OCI-LY7 (cell line): ENCODE results near the gene BTNL2. TPM values are rescaled to one million over a fixed set of nuclear protein-coding genes. Genes with fewer than 3 reads are reported as not detected.

Source experiments
- BruUV-seq: library from RNA; stranded (reverse); fragments of 400-500 nt; replicated peaks from 2 replicates; lab custom pipeline; 2021; lab: Mats Ljungman, UMichigan
- CTCF ChIA-PET: fragments of 300-600 bp; sonication (Branson Sonifier 250); formaldehyde crosslinking; loops from one replicate; lab custom pipeline; 2022; ENCODE audit warnings: antibody characterized with exemption; ENCODE audit not compliant: unreplicated experiment; lab: Charles Lee
- POLR2A ChIA-PET: fragments of 300-600 bp; sonication (Branson Sonifier 250); formaldehyde crosslinking; loops from one replicate; lab custom pipeline; 2022; ENCODE audit warnings: antibody characterized with exemption; lab: Charles Lee
- DNase-seq: peaks from one replicate; pipeline ENCODE4 v3.0.0-alpha.2; 2015; ENCODE audit warnings: low spot score
- H2AFZ ChIP-seq: fragments of 200-600 bp; sonication (generic), shearing (Covaris generic); 2 replicates; pipeline ENCODE4 v1.6.1; 2014; ENCODE audit warnings: mild to moderate bottlenecking, antibody characterized with exemption, low read length, moderate library complexity
- H3K27ac ChIP-seq: fragments of 200-600 bp; sonication (generic); 2 replicates; pipeline ENCODE4 v1.5.1; 2014; ENCODE audit warnings: mixed run types, low read depth, mild to moderate bottlenecking, moderate library complexity, low read length, inconsistent platforms; ENCODE audit not compliant: poor library complexity, severe bottlenecking
- H3K36me3 ChIP-seq: fragments of 200-600 bp; sonication (generic); 2 replicates; pipeline ENCODE4 v1.6.1; 2014; ENCODE audit warnings: mild to moderate bottlenecking, antibody characterized with exemption, low read length, moderate library complexity, mixed read lengths; ENCODE audit not compliant: insufficient read depth
- H3K4me1 ChIP-seq: fragments of 200-600 bp; sonication (generic); 2 replicates; pipeline ENCODE4 v1.5.1; 2014; ENCODE audit warnings: mild to moderate bottlenecking, low read length; ENCODE audit not compliant: insufficient read depth, poor library complexity, severe bottlenecking
- H3K4me2 ChIP-seq: fragments of 200-600 bp; sonication (generic); 2 replicates; pipeline ENCODE4 v1.6.1; 2014; ENCODE audit warnings: mild to moderate bottlenecking, low read length
- H3K4me3 ChIP-seq: fragments of 200-600 bp; sonication (generic); 2 replicates; pipeline ENCODE4 v1.5.1; 2014; ENCODE audit warnings: mild to moderate bottlenecking, low read depth, low read length; ENCODE audit not compliant: poor library complexity, severe bottlenecking
- H3K79me2 ChIP-seq: fragments of 200-600 bp; sonication (generic); 2 replicates; pipeline ENCODE4 v1.6.1; 2016; ENCODE audit warnings: low read depth, mild to moderate bottlenecking, low read length, moderate library complexity, mixed read lengths; ENCODE audit not compliant: insufficient read depth
- H3K9me2 ChIP-seq: fragments of 200-600 bp; sonication (generic); 2 replicates; pipeline ENCODE4 v1.6.1; 2016; ENCODE audit warnings: mild to moderate bottlenecking, low read length, mixed read lengths; ENCODE audit not compliant: insufficient read depth
- H3K9me3 ChIP-seq: fragments of 200-600 bp; sonication (generic); 2 replicates; pipeline ENCODE4 v1.6.1; 2014; ENCODE audit warnings: mild to moderate bottlenecking, mixed run types, low read length, mixed read lengths
- H4K20me1 ChIP-seq: fragments of 200-600 bp; sonication (generic); 2 replicates; pipeline ENCODE4 v1.6.1; 2014; ENCODE audit warnings: mild to moderate bottlenecking, antibody characterized with exemption, low read length, moderate library complexity, mixed read lengths; ENCODE audit not compliant: insufficient read depth
- EZH2phosphoT487 ChIP-seq: fragments of 200-600 bp; sonication (generic); IDR thresholded peaks from 2 replicates; pipeline ENCODE4 v1.6.1; 2018; ENCODE audit warnings: low read depth, borderline replicate concordance, mild to moderate bottlenecking, mixed run types, antibody characterized with exemption, low read length, moderate library complexity, mixed read lengths
- intact Hi-C: fragments of 100-400 bp; cut with micrococcal nuclease; formaldehyde crosslinking; loops from one replicate; pipeline ENCODE4 v1.10.0; 2022; ENCODE audit not compliant: unreplicated experiment
- total RNA-seq, 2 experiments: library from RNA; depleted of rRNA in 1 of 2; stranded (reverse); fragments of >200 nt in 1 of 2; shearing (Covaris generic) in 1 of 2; gene quantifications; 2 replicates each; pipeline ENCODE4 v1.2.3, GENCODE V29; 2014 to 2022
- TF ChIP-seq, protein P1 (sequence below): fragments of 200-600 bp; sonication (generic); conservative IDR thresholded peaks from 2 replicates; pipeline ENCODE4 v1.5.1; 2014; ENCODE audit warnings: mild to moderate bottlenecking, antibody characterized with exemption, low read length, moderate library complexity, mixed read lengths

Gene BTNL2
- total RNA-seq, 2 experiments from 2014 or later = 3.1 to 4.9 TPM

DNA sequence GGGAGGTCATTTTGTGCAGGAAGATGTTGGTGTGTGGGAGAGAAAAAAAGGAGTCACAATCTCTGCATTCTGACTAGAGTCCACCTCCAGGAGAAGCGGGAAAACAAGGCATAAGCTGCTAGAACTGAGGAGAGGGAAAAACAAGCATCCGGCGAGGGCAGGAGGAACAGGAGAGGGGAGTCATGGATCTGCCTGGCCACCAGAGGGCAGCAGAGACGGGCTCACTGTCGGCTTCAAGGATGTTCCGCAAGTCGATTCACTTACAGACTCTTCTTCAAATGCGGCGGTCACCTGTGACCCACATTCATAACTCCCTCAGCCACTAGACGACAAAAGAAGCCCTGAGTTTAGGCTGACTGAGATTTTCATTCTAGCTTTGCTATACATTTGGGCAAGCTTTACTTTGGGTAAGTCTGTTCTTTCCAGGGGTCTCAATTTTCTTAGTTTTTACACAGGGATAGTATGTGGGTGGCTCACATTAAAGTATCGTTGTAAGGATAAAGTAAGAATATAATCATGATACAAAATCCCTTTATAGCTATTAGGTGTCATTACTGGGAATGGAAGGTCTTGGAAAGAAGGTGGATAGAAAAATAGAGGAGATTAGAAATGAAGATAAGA, 6.6 kb upstream of the BTNL2 start:
- ChIA-PET CTCF (interaction anchor here (1.1 to 1.6 kb wide), 2 partner anchors 168 to 372 kb away, joined by 4 to 8 read pairs; no protein-coding TSS in a partner anchor), POLR2A (interaction anchor here (0.8 to 1.4 kb wide), 4 partner anchors 10 to 454 kb away, joined by 3 to 5 read pairs (median 4); no protein-coding TSS in a partner anchor)
- H3K9me2 ChIP-seq = no peaks in the 10 kb centered on the region
- H2AFZ ChIP-seq = peak overlapping the region; percentile 79; the same call in 1 of the 2 replicates
- H3K79me2 ChIP-seq = no peaks in the 10 kb centered on the region
- peak; percentile 82 for DNase-seq
- H3K4me2 ChIP-seq = peak overlapping the region; percentile 43
- H3K4me1 ChIP-seq = peaks cover 9% of the 10 kb centered on the region
- H3K9me3 ChIP-seq = no peaks in the 10 kb centered on the region
- no peak overlapping the region for H3K27ac ChIP-seq
- no peaks in the 10 kb centered on the region for H3K36me3 ChIP-seq
- no TSS peak for BruUV-seq
- TF ChIP-seq, protein P1, sequence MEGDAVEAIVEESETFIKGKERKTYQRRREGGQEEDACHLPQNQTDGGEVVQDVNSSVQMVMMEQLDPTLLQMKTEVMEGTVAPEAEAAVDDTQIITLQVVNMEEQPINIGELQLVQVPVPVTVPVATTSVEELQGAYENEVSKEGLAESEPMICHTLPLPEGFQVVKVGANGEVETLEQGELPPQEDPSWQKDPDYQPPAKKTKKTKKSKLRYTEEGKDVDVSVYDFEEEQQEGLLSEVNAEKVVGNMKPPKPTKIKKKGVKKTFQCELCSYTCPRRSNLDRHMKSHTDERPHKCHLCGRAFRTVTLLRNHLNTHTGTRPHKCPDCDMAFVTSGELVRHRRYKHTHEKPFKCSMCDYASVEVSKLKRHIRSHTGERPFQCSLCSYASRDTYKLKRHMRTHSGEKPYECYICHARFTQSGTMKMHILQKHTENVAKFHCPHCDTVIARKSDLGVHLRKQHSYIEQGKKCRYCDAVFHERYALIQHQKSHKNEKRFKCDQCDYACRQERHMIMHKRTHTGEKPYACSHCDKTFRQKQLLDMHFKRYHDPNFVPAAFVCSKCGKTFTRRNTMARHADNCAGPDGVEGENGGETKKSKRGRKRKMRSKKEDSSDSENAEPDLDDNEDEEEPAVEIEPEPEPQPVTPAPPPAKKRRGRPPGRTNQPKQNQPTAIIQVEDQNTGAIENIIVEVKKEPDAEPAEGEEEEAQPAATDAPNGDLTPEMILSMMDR = peak; percentile 96
- no peak for TF ChIP-seq EZH2phosphoT487
- intact Hi-C loops = loop anchor here (1.0 to 2.0 kb wide), 3 partner anchors 168 to 383 kb away; no protein-coding TSS in a partner anchor
- no peaks in the 10 kb centered on the region for H4K20me1 ChIP-seq
- no peak overlapping the region for H3K4me3 ChIP-seq

DNA sequence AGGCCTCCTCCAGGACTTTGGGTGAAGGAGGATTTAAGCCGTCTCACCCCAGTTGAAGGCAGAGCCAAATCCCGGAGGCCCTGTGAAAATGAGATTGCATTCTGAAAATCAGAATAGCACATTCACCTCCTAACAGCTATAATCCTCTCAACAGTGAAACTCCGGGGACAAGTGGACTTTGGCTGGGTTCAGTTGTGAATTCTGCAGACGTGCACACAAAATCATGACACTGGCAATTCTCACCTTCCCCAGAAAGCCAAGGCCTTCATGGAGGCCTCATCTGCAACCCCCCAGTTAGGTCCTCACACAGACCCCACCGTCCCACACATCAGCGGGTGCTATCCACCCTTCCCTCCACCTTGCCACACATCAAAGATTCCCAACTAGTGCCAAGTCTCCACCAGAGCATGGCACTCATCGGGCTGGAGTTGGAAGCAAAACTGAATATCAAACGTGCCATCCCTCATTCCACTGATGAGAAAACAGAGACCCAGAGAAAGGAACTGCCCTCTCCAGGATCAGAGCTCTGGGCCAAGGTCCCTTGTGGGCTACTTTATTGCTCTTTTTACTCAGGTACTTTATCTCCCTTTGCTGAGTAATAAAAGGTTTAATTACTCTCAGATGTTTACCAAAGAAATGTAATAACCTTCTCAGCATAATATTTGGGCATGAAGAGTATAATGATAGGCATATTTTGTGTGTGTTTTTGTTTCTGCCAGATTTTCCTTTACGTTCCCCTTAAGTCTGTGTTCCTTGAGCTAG, 4.8 kb upstream of the BTNL2 start:
- intact Hi-C loops = no loop called here
- ChIA-PET CTCF (no interaction called here), POLR2A (no interaction called here)
- no peaks in the 10 kb centered on the region for H3K9me3 ChIP-seq
- H3K79me2 ChIP-seq = no peaks in the 10 kb centered on the region
- TF ChIP-seq, protein P1 = no peak
- TF ChIP-seq EZH2phosphoT487 = no peak
- no peak for DNase-seq
- no peaks in the 10 kb centered on the region for H4K20me1 ChIP-seq
- H3K4me2 ChIP-seq = no peak overlapping the region
- H3K27ac ChIP-seq = no peak overlapping the region
- no peak overlapping the region for H3K4me3 ChIP-seq
- H3K9me2 ChIP-seq = no peaks in the 10 kb centered on the region
- BruUV-seq = no TSS peak
- H3K4me1 ChIP-seq = peaks cover 9% of the 10 kb centered on the region
- H2AFZ ChIP-seq = no peak overlapping the region
- no peaks in the 10 kb centered on the region for H3K36me3 ChIP-seq
